IMR-90 (cell line): ENCODE data around the gene CDH12. TPM values are rescaled to one million over a fixed set of nuclear protein-coding genes. Genes with fewer than 3 reads are reported as not detected.

Source experiments
- ATAC-seq: fragments of 200-7000 bp; cut with Tn5 transposase; 2 replicates; pipeline ENCODE4 v1.9.1; 2020; ENCODE audit warnings: low read depth, mild to moderate bottlenecking, moderate library complexity
- BruUV-seq: library from RNA; stranded (reverse); fragments of 400-500 nt; replicated peaks from 2 replicates; lab custom pipeline; 2021; lab: Mats Ljungman, UMichigan
- CTCF ChIA-PET: fragments of 300-600 bp; formaldehyde crosslinking; extraction: SDS; loops from one replicate; lab custom pipeline; 2021; ENCODE audit warnings: antibody characterized with exemption; lab: Yijun Ruan, JAX
- POLR2A ChIA-PET: fragments of 300-600 bp; sonication (Branson Sonifier 250); formaldehyde crosslinking; loops from one replicate; lab custom pipeline; 2022; ENCODE audit warnings: antibody characterized with exemption; ENCODE audit not compliant: unreplicated experiment; lab: Charles Lee
- DNase-seq: peaks from one replicate; pipeline ENCODE4 v3.0.0; 2013
- H2AFZ ChIP-seq: replicated peaks from 2 replicates; pipeline ENCODE3; 2013; ENCODE audit warnings: low read length, mild to moderate bottlenecking; ENCODE audit not compliant: poor library complexity
- H2AK5ac ChIP-seq: 2 replicates; pipeline ENCODE4 v1.6.1; 2013; ENCODE audit warnings: low read depth, low read length, inconsistent platforms
- H2AK9ac ChIP-seq: replicated peaks from 2 replicates; pipeline ENCODE3; 2013; ENCODE audit warnings: mild to moderate bottlenecking, low read depth, low read length, moderate library complexity; ENCODE audit not compliant: poor library complexity
- H2BK120ac ChIP-seq: 2 replicates; pipeline ENCODE4 v1.6.1; 2013; ENCODE audit warnings: low read depth, low read length, inconsistent platforms
- H2BK15ac ChIP-seq: 3 replicates; pipeline ENCODE4 v1.6.1; 2013; ENCODE audit warnings: low read depth, low read length, inconsistent platforms
- H2BK20ac ChIP-seq: 2 replicates; pipeline ENCODE4 v1.6.1; 2013; ENCODE audit warnings: low read depth, mild to moderate bottlenecking, inconsistent platforms, low read length, moderate library complexity
- H2BK5ac ChIP-seq: 2 replicates; pipeline ENCODE4 v1.6.1; 2013; ENCODE audit warnings: mild to moderate bottlenecking, low read depth, low read length, inconsistent platforms; ENCODE audit not compliant: poor library complexity, severe bottlenecking
- H3K14ac ChIP-seq: replicated peaks from 2 replicates; pipeline ENCODE4 v1.6.1; 2013; ENCODE audit warnings: low read depth, low read length, inconsistent platforms
- H3K18ac ChIP-seq: 2 replicates; pipeline ENCODE4 v1.6.1; 2013; ENCODE audit warnings: low read depth, low read length, control low read depth
- H3K23ac ChIP-seq: 2 replicates; pipeline ENCODE4 v1.6.1; 2013; ENCODE audit warnings: low read depth, low read length, inconsistent platforms
- H3K27ac ChIP-seq: 2 replicates; pipeline ENCODE4 v1.5.1; 2013; ENCODE audit warnings: mild to moderate bottlenecking, control low read depth, low read length; ENCODE audit not compliant: insufficient read depth
- H3K27me3 ChIP-seq: 2 replicates; pipeline ENCODE4 v1.6.1; 2013; ENCODE audit warnings: low read length; ENCODE audit not compliant: control insufficient read depth, insufficient read depth
- H3K36me3 ChIP-seq: 2 replicates; pipeline ENCODE4 v1.6.1; 2013; ENCODE audit warnings: low read length, mixed read lengths; ENCODE audit not compliant: control insufficient read depth, insufficient read depth
- H3K4ac ChIP-seq: 2 replicates; pipeline ENCODE4 v1.6.1; 2013; ENCODE audit warnings: low read depth, low read length, inconsistent platforms
- H3K4me1 ChIP-seq: 2 replicates; pipeline ENCODE4 v1.6.1; 2013; ENCODE audit warnings: low read length, mixed read lengths; ENCODE audit not compliant: control insufficient read depth, insufficient read depth
- H3K4me2 ChIP-seq: 2 replicates; pipeline ENCODE4 v1.6.1; 2013; ENCODE audit warnings: low read depth, mild to moderate bottlenecking, control low read depth, low read length, moderate library complexity
- H3K4me3 ChIP-seq: 2 replicates; pipeline ENCODE4 v1.5.1; 2013; ENCODE audit warnings: low read depth, mild to moderate bottlenecking, control low read depth, low read length, moderate library complexity; ENCODE audit not compliant: insufficient read depth
- H3K56ac ChIP-seq: 2 replicates; pipeline ENCODE4 v1.6.1; 2013; ENCODE audit warnings: low read length, inconsistent platforms; ENCODE audit not compliant: insufficient read depth; ENCODE audit errors: extremely low read depth
- H3K79me1 ChIP-seq, 2 experiments: 2 replicates each; pipeline ENCODE4 v1.6.1; 2013; ENCODE audit warnings: low read length in 2 of 2, inconsistent platforms in 1 of 2, low read depth in 1 of 2
- H3K9ac ChIP-seq: 2 replicates; pipeline ENCODE4 v1.6.1; 2013; ENCODE audit warnings: low read depth, low read length, control low read depth
- H3K9me1 ChIP-seq: 2 replicates; pipeline ENCODE4 v1.6.1; 2013; ENCODE audit warnings: low read length, inconsistent platforms; ENCODE audit not compliant: insufficient read depth
- H3K9me3 ChIP-seq: 2 replicates; pipeline ENCODE4 v1.6.1; 2013; ENCODE audit warnings: low read length; ENCODE audit not compliant: control insufficient read depth, insufficient read depth
- H4K20me1 ChIP-seq: 2 replicates; pipeline ENCODE4 v1.6.1; 2013; ENCODE audit warnings: low read length, inconsistent platforms; ENCODE audit not compliant: insufficient read depth
- H4K5ac ChIP-seq: 2 replicates; pipeline ENCODE4 v1.6.1; 2013; ENCODE audit warnings: mild to moderate bottlenecking, low read depth, low read length, control low read depth
- H4K8ac ChIP-seq, 2 experiments: 2 replicates each; pipeline ENCODE4 v1.6.1; 2013; ENCODE audit warnings: low read depth in 2 of 2, low read length in 2 of 2, control low read depth in 1 of 2, inconsistent platforms in 1 of 2
- H4K91ac ChIP-seq: 2 replicates; pipeline ENCODE4 v1.6.1; 2013; ENCODE audit warnings: low read depth, low read length, inconsistent platforms; ENCODE audit not compliant: insufficient read depth
- CEBPB ChIP-seq: IDR thresholded peaks from 2 replicates; pipeline ENCODE4 v1.6.1; 2012; ENCODE audit warnings: low read depth, low read length, improper control_type of control experiment
- POLR2A ChIP-seq: IDR thresholded peaks from 2 replicates; pipeline ENCODE4 v1.6.1; 2012; ENCODE audit warnings: mild to moderate bottlenecking, low read depth, low read length
- RAD21 ChIP-seq: IDR thresholded peaks from 2 replicates; pipeline ENCODE4 v1.6.1; 2012; ENCODE audit warnings: low read length, improper control_type of control experiment
- dilution Hi-C: fragments of 300-500 bp; cut with HindIII; formaldehyde crosslinking; loops from one replicate; pipeline ENCODE4 v1.14.3; 2018; ENCODE audit warnings: low sequenced_read_pairs; ENCODE audit not compliant: unreplicated experiment
- in situ Hi-C: fragments of 300-500 bp; cut with MboI; formaldehyde crosslinking; loops from 3 replicates; pipeline ENCODE4 v1.14.3; 2019; ENCODE audit warnings: low sequenced_read_pairs, inconsistent platforms, mixed read lengths
- intact Hi-C: fragments of 100-400 bp; cut with micrococcal nuclease; formaldehyde crosslinking; loops from 2 replicates; pipeline ENCODE4 v1.10.0; 2022
- polyA plus RNA-seq, 3 experiments: library from polyadenylated mRNA; depleted of rRNA; stranded (reverse); fragments of >200 nt; gene quantifications; 2 replicates each; pipeline ENCODE4 v1.2.3, GENCODE V29; 2012; ENCODE audit warnings: low replicate concordance in 1 of 3
- total RNA-seq: library from RNA; depleted of rRNA; stranded (reverse); fragments of >200 nt; gene quantifications from 2 replicates; pipeline ENCODE4 v1.2.3, GENCODE V29; 2012
- TF ChIP-seq, protein P1 (sequence below): fragments of 150-350 bp; IDR thresholded peaks from 2 replicates; pipeline ENCODE4 v1.6.1; 2016; ENCODE audit warnings: low read depth, mild to moderate bottlenecking, low read length, moderate library complexity, borderline replicate concordance

CDH12 gene
- total and polyA plus RNA-seq, 2 of the 4 experiments (the other 2 are of a cell fraction): not detected

GRCh38 chr5:22567983-22568382 lies 285.2 kb downstream of the CDH12 start:
- Histone ChIP-seq H3K14ac (no peak overlapping the region), H3K9me1 (no peaks in the 10 kb centered on the region), H2BK20ac (no peak overlapping the region), H3K23ac (no peak overlapping the region), H2BK120ac (no peak overlapping the region), H3K4me2 (no peak overlapping the region), H2AFZ (no peak overlapping the region), H4K5ac (no peak overlapping the region), H3K4me1 (peaks cover 3% of the 10 kb centered on the region; the same call in 1 of the 2 replicates), H3K56ac (no peak overlapping the region), H2AK9ac (no peak overlapping the region), H3K18ac (peak overlapping the region; percentile 51; the same call in 1 of the 2 replicates), H3K9me3 (no peaks in the 10 kb centered on the region), H3K4ac (no peak overlapping the region), H4K20me1 (no peaks in the 10 kb centered on the region), H3K27me3 (no peaks in the 10 kb centered on the region), H2BK5ac (peak overlapping the region; percentile 48), H3K36me3 (no peaks in the 10 kb centered on the region), H3K9ac (no peak overlapping the region), H3K79me1 (no peaks in the 10 kb centered on the region), H3K4me3 (no peak overlapping the region), H2AK5ac (no peak overlapping the region), H3K27ac (no peak overlapping the region), H2BK15ac (no peak overlapping the region), H4K8ac (no peak overlapping the region), H4K91ac (no peak overlapping the region)
- ChIA-PET CTCF (no interaction called here), POLR2A (no interaction called here)
- ATAC-seq (peak; percentile 75), DNase-seq (peak; percentile 56)
- in situ Hi-C loops: no loop called here
- dilution Hi-C loops: no loop called here
- intact Hi-C loops: no loop called here
- TF ChIP-seq POLR2A (no peak), CEBPB (no peak), RAD21 (no peak)
- TF ChIP-seq, protein P1, sequence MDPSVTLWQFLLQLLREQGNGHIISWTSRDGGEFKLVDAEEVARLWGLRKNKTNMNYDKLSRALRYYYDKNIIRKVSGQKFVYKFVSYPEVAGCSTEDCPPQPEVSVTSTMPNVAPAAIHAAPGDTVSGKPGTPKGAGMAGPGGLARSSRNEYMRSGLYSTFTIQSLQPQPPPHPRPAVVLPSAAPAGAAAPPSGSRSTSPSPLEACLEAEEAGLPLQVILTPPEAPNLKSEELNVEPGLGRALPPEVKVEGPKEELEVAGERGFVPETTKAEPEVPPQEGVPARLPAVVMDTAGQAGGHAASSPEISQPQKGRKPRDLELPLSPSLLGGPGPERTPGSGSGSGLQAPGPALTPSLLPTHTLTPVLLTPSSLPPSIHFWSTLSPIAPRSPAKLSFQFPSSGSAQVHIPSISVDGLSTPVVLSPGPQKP: no peak
- no TSS peak for BruUV-seq
